GM18502 (cell line): ENCODE measurements around the gene WHAMM.
"Not testable (repeated sequence)": the region's sequence is repeated elsewhere in the genome, so short reads cannot be mapped to it uniquely, and the experiment has no call there.

ENCODE experiments used
- ATAC-seq: cut with Tn5 transposase; IDR thresholded peaks from one replicate; pipeline ENCODE4 v1.9.1; 2021; ENCODE audit warnings: mild to moderate bottlenecking; ENCODE audit not compliant: unreplicated experiment, poor library complexity

WHAMM gene, protein sequence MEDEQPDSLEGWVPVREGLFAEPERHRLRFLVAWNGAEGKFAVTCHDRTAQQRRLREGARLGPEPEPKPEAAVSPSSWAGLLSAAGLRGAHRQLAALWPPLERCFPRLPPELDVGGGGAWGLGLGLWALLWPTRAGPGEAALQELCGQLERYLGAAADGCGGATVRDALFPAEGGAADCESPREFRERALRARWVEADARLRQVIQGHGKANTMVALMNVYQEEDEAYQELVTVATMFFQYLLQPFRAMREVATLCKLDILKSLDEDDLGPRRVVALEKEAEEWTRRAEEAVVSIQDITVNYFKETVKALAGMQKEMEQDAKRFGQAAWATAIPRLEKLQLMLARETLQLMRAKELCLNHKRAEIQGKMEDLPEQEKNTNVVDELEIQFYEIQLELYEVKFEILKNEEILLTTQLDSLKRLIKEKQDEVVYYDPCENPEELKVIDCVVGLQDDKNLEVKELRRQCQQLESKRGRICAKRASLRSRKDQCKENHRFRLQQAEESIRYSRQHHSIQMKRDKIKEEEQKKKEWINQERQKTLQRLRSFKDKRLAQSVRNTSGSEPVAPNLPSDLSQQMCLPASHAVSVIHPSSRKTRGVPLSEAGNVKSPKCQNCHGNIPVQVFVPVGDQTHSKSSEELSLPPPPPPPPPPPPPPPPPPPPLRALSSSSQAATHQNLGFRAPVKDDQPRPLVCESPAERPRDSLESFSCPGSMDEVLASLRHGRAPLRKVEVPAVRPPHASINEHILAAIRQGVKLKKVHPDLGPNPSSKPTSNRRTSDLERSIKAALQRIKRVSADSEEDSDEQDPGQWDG

GRCh38 chr15:82809308-82810060 lies at the start of gene WHAMM:
Gene WHAMM, plus strand, starts transcription at chr15:82809628. Its CDS starts 99 bp downstream, at chr15:82809727.
- peak; percentile 85 for ATAC-seq

GRCh38 chr15:82763361-82764116 lies 45.9 kb upstream of the WHAMM start:
- ATAC-seq, result no peak

DNA sequence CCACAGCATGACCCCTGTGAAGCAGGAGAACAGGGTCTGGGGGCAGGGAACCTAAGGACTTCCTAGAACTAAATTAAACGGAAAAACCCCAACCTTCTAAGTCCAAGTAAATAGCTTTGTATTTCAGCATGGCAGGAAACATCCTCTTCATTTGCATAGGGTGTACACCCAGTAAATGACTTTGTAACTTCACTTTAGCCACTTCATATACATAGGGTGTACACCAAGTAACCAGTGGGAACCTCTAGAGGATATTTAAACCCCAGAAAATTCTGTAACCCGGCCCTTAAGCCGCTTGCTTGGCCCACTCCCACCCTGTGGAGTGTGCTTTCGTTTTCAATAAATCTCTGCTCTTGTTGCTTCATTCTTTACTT lies 45.3 kb upstream of the WHAMM start:
- no peak for ATAC-seq

- ATAC-seq, result no peak
Measured at GRCh38 chr15:82764740-82765139, 44.7 kb upstream of the WHAMM start.

DNA sequence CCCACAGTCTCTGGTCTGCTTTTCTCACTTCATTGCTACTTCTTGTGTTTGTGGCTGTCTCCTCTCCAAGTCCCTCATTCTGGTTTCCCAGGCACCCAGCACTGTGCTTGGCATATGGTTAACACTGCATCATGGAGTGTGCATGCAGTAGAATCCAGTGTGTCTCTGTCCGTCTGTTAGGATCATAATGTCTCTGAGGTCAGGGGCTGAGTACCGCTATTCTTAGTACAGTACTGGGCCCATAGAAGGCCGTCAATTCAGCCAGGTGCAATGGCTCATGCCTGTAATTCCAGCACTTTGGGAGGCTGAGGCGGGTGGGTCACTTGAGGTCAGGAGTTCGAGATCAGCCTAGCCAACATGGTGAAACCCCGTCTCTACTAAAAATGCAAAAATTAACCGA lies 43.2 kb upstream of the WHAMM start:
- not testable (repeated sequence) for ATAC-seq

DNA sequence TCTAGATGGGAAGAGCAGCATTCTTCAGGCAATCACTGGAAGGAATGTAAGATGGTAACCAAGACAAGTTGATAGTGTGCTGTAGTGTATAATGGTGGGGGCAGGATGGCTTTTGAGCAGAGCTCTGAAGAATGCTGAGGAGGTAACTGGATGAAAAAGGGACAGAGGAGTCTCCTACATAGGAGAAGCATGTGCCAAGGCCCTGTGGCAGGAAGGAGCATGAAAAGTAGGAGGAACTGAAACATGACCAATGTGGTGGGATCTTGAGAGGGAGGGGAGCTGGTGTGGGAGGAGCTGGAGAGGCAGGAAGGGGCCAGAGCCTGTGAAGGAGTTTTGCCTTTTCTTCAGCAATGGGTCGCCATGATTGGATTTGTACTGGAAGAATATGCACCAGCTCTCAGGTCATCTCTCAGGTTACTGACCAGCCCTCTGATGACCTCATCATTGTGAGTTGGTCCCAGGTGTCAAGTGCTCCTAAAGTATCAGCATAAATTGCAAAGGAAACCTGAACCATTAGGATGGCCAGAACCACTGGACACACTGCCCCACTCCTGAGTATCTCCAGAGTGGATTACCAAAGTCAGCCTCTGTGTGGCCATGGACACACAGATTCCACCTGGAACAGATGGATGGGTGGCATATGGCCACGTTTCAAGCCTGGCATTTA lies 42.1 kb upstream of the WHAMM start:
- no peak for ATAC-seq

GRCh38 chr15:82768414-82769054 lies 40.9 kb upstream of the WHAMM start:
- ATAC-seq, result no peak

- ATAC-seq, result no peak
Measured at GRCh38 chr15:82771789-82772607, 37.4 kb upstream of the WHAMM start.

DNA sequence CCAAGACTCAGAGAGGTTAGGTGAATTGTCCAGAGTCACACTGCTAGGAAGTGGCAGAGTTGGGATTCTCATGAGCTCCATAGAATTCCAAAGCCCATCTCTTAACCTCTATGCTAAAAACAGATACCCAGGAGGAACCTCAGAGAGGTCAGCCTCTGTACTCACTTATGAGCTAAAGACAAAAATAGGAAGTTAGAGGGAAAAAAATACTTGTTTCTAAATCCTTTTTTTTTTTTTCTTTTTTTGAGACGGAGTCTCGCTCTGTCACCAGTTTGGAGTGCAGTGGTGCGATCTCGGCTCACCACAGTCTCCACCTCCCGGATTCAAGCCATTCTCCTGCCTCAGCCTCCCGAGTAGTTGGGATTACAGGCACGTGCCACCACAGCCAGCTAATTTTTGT lies 34.9 kb upstream of the WHAMM start:
- no peak for ATAC-seq

DNA sequence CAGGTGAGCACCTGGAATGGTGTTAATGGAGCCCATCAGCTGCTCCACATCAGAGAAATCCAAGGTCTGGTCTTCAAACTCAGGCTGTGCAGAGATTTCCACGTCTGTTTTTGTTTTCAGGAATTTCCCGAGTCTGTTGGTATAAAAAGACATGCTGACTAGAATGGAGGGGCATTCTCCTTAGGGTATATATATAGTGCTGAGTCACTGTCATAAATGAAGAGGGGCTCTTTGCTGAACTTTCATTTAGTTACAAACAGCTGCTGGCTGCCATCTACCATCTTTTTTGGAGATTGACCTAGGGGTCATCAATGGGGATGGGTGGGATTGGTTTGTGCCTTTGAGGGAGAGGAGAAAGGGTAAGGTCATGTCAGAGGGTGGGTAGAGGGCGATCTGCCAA lies 30.7 kb upstream of the WHAMM start:
- no peak for ATAC-seq

GRCh38 chr15:82781349-82781748 lies 28.1 kb upstream of the WHAMM start:
- no peak for ATAC-seq

DNA sequence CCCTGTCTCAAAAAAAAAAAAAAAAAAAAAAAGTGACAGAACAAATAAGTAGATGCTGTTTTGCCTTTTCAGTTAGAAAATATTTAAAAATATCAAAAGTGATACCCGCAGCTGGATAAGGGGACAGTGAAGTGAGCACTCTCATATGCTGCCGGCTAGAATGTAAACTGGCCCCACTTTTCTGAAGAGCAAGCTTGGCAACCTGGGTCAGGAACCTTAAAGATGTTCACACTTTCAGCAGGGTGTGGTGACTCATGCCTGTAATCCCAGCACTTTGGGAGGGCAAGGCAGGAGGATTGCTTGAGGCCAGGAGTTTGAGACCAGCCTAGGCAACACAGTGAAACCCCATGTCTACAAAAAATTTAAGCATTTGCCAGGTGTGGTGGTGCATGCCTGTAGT lies 20.9 kb upstream of the WHAMM start:
- no peak for ATAC-seq

- no peak for ATAC-seq
Measured at GRCh38 chr15:82789491-82789890, 19.9 kb upstream of the WHAMM start.

GRCh38 chr15:82790321-82790720 lies 19.1 kb upstream of the WHAMM start:
- no peak for ATAC-seq

DNA sequence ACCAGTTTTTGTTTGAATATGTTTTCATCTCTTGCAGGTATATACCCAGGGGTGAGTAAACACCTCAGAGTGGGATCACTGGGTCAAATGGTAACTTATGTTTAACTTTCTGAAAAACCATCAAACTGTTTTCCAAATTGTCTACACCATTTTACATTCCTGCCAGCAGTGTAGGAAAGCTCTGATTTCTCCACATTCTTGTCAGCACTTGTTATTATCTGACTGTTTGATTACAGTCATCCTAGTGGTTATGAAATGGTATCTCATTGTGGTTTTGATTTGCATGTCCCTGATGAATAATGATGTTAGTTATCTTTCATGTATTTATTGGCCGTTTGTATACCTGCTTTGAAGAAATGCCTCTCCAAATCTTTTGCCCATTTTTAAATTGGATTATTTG lies 17.4 kb upstream of the WHAMM start:
- no peak for ATAC-seq

- ATAC-seq, result no peak
Measured at GRCh38 chr15:82793737-82794136, 15.7 kb upstream of the WHAMM start.

GRCh38 chr15:82798104-82798503 lies 11.3 kb upstream of the WHAMM start:
- ATAC-seq, result no peak

DNA sequence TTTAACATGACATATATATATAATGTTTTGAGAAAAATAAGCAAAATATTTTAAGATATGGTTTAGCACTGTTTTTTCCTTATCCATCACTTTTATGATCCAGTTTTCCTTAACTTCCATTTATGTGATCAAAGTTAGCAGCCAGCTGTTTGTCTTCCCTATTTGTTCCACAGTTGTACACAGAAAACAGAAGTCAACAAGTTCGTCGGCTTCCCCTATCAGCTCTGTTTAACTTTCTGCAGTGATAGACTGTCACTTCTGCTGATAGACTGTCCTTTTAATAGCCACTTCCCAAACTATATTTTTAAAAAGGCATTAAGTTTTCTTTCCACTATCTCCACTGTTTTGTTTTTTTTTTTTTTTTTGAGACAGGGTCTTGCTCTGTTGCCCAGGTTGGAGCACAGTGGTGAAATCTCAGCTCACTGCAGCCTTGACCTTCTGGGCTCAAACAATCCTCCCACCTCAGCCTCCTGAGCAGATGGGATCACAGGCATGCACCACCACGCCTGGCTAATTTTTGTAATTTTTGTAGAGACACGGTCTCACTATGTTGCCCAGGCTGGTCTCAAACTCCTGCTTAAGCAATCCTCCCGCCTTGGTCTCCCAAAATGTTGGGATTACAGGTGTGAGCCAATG lies 10.8 kb upstream of the WHAMM start:
- ATAC-seq, result no peak
